HL-60 (cell line): ENCODE data around the gene GOLGB1.
"Not testable (repeated sequence)": the region's sequence is repeated elsewhere in the genome, so short reads cannot be mapped to it uniquely, and the experiment has no call there.

Experiments used
- POLR2AphosphoS5 ChIP-seq: IDR thresholded peaks from 2 replicates; pipeline ENCODE4 v1.6.1; 2012; ENCODE audit warnings: low read depth
- SPI1 ChIP-seq: IDR thresholded peaks from 2 replicates; pipeline ENCODE4 v1.6.1; 2012; ENCODE audit warnings: low read depth, mild to moderate bottlenecking, borderline replicate concordance
- TF ChIP-seq, protein P1 (sequence below): IDR thresholded peaks from one replicate; pipeline ENCODE4 v1.5.1; 2011; ENCODE audit warnings: low read length, control low read depth, inconsistent platforms; ENCODE audit not compliant: insufficient read depth
- TF ChIP-seq, protein P2 (sequence below): IDR thresholded peaks from 2 replicates; pipeline ENCODE4 v1.6.1; 2012; ENCODE audit warnings: low read depth; ENCODE audit not compliant: insufficient replicate concordance

DNA sequence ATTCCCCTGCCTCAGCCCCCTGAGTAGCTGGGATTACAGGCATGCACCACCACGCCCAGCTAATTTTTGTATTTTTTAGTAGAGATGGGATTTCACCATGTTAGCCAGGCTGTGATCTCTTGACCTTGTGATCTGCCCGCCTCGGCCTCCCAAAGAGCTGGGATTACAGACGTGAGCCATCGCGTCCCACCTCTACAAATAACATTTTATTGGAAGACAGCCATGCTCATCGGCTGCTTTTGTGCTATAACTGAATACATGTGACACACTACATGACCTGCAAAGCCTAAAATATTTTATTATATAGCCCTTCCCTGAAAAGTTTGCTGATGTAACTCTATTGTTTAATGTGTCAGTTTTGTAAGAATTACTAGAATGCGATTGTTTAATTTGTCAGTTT, 33.2 kb upstream of the GOLGB1 start:
- TF ChIP-seq, protein P1, sequence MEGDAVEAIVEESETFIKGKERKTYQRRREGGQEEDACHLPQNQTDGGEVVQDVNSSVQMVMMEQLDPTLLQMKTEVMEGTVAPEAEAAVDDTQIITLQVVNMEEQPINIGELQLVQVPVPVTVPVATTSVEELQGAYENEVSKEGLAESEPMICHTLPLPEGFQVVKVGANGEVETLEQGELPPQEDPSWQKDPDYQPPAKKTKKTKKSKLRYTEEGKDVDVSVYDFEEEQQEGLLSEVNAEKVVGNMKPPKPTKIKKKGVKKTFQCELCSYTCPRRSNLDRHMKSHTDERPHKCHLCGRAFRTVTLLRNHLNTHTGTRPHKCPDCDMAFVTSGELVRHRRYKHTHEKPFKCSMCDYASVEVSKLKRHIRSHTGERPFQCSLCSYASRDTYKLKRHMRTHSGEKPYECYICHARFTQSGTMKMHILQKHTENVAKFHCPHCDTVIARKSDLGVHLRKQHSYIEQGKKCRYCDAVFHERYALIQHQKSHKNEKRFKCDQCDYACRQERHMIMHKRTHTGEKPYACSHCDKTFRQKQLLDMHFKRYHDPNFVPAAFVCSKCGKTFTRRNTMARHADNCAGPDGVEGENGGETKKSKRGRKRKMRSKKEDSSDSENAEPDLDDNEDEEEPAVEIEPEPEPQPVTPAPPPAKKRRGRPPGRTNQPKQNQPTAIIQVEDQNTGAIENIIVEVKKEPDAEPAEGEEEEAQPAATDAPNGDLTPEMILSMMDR, result not testable (repeated sequence)
- TF ChIP-seq, protein P2, sequence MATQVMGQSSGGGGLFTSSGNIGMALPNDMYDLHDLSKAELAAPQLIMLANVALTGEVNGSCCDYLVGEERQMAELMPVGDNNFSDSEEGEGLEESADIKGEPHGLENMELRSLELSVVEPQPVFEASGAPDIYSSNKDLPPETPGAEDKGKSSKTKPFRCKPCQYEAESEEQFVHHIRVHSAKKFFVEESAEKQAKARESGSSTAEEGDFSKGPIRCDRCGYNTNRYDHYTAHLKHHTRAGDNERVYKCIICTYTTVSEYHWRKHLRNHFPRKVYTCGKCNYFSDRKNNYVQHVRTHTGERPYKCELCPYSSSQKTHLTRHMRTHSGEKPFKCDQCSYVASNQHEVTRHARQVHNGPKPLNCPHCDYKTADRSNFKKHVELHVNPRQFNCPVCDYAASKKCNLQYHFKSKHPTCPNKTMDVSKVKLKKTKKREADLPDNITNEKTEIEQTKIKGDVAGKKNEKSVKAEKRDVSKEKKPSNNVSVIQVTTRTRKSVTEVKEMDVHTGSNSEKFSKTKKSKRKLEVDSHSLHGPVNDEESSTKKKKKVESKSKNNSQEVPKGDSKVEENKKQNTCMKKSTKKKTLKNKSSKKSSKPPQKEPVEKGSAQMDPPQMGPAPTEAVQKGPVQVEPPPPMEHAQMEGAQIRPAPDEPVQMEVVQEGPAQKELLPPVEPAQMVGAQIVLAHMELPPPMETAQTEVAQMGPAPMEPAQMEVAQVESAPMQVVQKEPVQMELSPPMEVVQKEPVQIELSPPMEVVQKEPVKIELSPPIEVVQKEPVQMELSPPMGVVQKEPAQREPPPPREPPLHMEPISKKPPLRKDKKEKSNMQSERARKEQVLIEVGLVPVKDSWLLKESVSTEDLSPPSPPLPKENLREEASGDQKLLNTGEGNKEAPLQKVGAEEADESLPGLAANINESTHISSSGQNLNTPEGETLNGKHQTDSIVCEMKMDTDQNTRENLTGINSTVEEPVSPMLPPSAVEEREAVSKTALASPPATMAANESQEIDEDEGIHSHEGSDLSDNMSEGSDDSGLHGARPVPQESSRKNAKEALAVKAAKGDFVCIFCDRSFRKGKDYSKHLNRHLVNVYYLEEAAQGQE, result not testable (repeated sequence)
- not testable (repeated sequence) for TF ChIP-seq SPI1, POLR2AphosphoS5
